IPS DF 19.7 (cell line): Measurements from ENCODE around the gene MEF2A.
"Not testable (repeated sequence)": the region's sequence is repeated elsewhere in the genome, so short reads cannot be mapped to it uniquely, and the experiment has no call there.

ENCODE experiments used
- DNase-seq: peaks from one replicate; pipeline ENCODE4 v3.0.0-alpha.2; 2013; ENCODE audit warnings: low read depth, low spot score

Gene MEF2A

GRCh38 chr15:99565299-99566156, at the start of gene MEF2A:
MEF2A (plus strand) TSS chr15:99565984; CDS start chr15:99633120, 67,136 bp downstream.
- peak; percentile 84 for DNase-seq

DNA sequence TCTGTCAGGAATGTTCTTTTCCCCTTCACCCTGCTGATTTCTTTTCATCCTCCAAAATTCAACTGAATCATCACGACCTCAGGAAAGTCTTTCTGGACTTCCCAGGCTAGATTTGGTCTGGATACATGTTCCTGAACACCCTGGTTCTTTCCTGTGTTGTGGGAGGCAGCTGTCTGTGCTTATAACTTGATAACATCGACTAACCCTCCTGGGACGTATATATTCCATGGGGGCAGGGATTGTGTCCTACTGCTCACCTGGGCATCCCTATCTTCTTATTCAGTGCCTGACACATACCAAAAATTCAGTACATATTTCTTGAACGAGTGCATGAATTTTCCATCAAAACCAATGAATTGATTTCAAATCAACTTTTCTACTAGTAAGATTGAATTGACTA, 47.6 kb upstream of the MEF2A start:
- DNase-seq: no peak

- not testable (repeated sequence) for DNase-seq
These were observed 46.4 kb upstream of the MEF2A start for GRCh38 chr15:99519366-99519765.

DNA sequence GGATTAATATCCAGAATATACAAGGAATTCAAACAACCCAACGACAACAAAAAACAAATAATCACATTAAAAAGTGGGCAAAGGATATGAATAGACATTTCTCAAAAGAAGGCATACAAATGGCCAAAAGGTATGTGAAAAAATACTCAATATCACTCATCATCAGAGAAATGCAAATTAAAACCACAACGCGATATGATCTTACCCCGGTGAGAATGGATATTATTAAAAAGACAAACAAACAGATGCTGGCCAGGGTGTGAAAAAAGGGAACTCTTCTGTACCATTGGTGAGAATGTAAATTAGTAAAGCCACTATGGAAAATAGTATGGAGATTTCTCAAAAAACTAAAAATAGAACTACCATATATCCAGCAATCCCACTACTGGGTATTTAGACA, 43.5 kb upstream of the MEF2A start:
- DNase-seq: no peak

DNA sequence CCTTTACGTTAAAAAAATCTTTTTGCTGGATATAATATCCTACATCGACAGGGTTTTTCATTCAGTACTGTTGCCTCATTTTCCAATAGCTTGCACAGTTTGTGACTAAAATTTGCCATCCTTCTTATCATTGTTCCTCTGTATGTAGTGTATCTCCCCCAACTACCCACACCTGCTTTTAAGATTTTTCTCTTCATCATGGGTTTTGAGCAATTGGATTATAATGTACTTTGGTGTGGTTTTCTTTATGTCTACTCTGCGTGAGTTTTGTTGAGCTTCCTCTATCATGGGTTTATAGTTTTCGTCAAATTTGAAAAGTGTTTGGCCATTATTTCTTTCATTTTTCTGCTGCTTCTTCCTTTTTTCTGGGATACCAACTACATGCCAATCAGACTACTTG, 39.6 kb upstream of the MEF2A start:
- DNase-seq: no peak

DNA sequence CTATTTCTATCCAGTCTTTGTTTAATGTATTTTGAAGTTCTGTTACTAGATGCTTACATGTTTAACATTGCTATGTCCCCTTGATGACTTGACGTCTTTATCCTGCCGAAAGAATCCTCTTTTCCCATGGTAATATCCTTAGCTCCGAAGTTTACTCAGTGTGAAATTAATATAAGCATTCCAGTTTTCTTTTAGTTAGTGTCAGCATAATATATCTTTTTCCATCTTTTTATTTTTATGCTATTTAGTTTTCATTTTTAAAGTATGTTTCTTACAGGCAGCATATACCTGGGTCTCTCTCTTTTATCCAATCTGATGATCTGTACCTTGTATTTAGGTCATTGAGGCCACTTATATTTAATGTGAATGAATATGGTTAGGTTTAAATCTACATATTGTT, 39.1 kb upstream of the MEF2A start:
- DNase-seq: no peak

DNA sequence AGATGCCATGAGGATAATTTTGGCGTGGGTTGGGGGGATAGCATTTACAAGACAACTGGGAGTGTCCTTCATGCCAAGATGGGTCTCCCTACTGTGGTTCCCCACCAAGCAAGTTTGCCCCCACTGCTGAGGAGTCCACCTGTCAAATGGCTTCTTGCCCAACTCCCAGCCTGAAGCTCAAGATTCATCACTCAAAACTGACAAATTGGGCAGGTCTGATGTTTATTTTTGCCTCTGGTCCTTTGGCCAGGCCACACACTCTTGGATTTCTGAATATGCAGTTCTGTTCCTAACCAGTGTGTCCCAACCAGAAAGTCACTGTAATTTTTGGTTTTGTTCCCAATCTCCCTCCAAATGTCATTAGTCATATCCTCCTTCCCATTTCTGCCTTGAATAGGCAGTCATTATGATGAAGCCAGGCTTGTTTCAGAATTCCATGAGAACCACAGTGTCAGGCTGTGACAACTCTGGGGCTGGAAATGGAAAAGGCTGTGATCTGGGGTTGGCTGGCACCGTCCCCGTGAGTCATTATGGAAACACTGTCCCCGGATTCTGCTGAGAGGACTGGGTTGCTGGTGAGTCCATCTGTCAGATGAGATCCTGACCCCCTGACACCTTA, 29.3 kb upstream of the MEF2A start:
- DNase-seq: no peak

DNA sequence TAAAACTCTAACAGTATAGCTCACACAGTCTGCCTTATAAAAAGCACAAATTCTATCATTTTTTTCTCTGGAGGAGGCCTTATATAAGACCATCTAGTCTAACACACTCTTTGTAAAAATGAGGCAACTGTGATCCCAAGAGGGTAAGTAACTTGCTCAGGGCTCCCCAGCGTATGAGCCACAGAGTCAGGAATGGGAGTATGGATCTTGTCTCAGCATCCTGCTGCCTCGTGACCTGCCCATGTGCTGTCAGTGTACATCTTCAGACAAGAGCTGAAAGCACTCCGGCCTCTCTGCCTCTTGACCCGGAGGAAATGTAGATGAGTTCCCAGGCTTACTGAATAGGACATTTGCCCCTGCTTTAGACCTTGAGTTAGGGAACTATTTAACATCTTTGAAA, 28.4 kb upstream of the MEF2A start:
- no peak for DNase-seq

GRCh38 chr15:99538261-99538660, 27.5 kb upstream of the MEF2A start:
- DNase-seq: no peak

GRCh38 chr15:99542828-99543227, 23.0 kb upstream of the MEF2A start:
- DNase-seq: no peak

GRCh38 chr15:99545605-99546004, 20.2 kb upstream of the MEF2A start:
- DNase-seq: no peak

DNA sequence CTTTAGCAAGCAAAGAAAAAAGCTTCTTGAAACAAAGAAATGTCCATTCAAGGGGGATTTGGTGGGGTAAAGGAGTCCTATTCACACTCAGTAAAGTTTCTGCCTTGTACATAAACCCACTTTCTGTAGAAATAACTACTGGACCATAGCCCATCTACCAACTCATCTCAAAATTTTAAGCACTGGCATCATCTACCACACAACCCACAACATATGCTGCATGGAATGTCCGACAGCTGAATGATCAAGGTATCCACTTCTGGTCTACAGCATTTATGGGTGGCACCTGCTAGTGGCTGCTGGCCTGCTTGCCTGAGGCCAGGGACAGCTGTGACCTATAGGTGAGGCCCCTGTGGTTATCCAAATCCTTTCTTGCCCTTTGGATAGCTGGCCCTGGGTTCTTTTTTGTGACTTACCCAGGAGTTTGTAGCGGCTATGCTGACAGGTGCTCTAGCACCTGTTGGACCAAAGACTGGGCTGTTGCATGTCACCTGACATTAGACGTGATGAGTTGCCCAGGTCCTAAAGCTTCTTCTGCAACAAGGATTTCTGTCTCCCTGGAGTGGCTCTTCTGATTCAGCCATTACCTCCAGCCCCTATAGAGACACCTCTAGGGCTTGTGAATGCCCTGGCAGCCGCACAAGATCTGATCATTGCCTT, 19.2 kb upstream of the MEF2A start:
- no peak for DNase-seq

- DNase-seq: no peak
These were observed 18.3 kb upstream of the MEF2A start for GRCh38 chr15:99547517-99547916.

DNA sequence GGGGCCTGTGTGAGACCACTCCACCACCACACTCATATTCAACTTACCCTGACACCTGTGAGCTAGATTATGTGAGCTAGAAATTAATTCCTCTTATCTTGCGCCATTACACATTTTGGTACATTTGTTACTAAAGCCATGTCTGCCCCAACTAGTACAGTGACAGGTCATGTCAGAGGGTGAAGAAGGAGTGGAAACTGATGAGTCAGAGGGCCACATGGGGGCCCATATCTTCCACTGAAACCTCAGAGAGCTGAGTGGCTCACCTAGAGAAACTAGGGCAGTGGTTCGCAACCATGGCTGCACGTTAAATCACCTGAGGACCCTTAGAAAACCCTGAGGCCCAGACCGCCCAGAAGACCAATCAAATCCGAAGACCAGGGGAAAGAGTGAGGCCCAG, 15.7 kb upstream of the MEF2A start:
- DNase-seq: no peak

- DNase-seq: no peak
These were observed 13.7 kb upstream of the MEF2A start for GRCh38 chr15:99552111-99552510.

DNA sequence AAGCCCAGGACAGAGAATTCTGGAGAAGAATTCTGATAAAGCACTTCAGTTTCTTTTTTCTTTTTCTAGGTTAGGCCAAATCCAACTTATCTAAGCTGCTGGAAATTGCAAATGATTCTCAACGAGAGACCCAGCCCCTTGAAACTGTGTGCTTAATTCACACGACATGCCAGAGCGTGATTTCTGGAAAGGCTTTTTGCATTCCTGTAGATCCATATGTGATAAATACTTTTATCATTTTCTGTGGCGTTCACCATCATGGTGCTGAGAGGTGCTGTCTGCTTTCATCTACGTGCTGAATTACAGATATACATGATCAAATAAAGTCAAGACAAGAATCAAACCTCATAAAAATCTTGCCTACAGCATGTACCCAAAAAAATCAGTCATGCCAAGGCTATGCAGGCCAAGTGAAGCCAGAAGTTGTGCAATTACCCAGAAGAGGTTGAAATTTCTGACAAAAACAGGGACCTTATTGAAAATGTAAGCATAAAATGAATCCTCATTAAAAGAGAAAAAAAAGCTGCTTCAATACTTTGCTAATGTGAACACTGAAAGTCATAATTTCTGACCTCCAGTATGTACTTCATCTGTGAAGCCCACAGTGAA, 10.8 kb upstream of the MEF2A start:
- DNase-seq: no peak

DNA sequence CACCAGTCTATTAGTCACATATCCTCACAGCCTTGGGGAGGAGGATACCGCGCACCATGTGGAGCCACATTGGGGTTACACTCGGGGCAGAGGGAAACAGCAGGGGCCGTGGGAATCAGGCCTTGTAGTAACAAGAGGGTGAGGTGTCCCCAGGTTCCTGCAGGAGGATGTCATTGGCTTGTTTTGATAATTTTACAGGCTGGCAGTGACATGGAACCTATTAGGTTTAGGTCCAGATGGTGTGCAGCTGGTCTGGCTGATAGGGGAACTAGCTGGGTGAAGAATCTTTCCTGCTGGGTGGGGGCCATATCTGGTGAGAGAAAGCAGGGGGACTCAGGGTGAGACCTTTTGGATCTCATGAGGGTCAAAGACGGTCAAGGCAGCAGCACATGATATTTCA, 9.8 kb upstream of the MEF2A start:
- no peak for DNase-seq

DNA sequence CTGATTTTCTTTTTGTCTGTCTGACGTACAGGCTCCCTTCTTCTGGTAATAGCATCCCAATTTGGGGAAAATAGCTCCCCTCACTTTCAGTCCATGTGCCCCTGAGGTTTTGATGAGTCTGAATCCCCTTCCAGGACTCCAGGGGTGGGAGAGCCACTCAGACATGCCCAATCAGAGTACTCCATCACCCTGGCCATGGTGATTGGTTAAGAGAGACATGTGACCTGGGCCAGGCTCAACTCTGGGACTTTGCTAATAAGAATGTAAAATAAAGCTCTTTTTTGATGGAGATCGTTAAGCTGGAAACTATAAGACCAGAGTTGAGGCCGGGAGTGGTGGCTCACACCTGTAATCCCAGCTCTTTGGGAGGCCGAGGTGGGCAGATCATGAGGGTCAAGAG, 9.2 kb upstream of the MEF2A start:
- no peak for DNase-seq

GRCh38 chr15:99558084-99558483, 7.7 kb upstream of the MEF2A start:
- DNase-seq: no peak

DNA sequence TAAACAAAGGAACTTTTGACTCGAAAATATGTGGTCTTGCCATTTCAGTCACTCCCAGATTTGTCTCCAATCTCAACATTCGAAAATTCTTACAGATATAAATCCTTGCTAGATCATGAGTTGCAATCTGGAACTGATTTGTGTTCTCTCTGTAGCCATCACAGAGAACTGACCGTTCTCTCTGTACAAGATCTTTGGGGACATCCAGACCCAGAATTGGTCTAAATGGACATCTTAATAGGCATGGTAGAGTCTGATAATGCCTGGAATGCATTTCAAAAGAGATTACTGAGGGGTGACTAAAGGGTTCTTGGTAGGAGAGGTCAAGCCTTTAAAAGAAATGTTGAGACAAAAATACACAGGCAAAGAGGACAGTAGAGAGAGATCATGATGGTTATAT, 7.2 kb upstream of the MEF2A start:
- DNase-seq: no peak

DNA sequence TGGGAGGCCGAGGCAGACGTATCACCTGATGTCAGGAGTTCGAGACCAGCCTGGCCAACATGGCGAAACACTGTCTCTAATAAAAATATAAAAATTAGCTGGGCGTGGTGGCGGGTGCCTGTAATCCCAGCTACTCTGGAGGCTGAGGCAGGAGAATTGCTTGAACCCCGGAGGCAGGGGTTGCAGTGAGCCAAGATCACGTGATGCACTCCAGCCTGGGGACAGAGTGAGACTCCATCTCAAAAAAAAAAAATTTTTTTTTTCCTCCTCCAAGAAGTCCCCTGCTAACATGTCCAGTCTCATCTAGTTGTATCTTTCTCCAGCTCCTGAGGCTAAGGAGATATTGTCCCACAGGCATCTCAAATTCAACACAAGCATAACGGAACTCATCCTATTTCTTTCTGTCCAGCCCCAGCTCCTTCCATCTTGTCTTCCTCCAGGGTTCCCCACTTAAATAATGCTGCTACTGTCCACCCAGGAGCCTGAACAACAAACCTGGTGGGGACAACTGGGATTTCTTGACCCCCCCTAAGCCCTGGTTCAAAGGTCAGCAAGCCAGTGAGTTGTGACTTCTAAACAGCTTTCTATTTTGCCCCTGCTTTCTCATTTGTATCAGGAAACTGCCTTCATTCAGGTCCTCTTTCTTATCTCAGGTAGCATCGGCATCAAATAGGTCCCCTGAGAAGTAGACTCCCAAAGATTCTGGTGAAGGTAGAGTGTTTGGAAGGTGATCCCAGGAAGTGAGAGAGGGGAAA, 4.1 kb upstream of the MEF2A start:
- DNase-seq: no peak

DNA sequence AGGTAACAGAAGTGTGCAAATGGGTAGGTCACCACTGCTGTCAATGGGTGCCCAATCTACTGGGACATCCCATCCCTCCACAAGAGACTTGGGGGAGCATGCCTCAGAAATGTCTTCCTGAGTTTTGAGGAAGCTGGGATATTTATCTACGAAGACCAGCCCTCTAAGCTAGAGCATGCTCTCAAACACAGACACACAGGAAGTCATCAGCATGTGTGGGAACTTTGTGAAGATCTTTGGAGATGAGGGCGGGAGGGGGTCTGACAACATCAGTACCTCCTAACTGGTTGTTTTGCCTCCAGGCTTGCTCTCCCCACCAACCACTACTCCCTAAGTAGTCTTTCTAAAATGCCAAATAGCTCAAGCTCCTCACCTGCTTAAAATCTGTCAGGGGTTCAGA, 3.5 kb upstream of the MEF2A start:
- DNase-seq: no peak
